Fibroblast of peridontal ligament (primary cell): ENCODE measurements around the gene RCBTB1.
A peak's percentile ranks its signal among the peaks of the same experiment; 100 is the strongest.
"Not testable (repeated sequence)": the region's sequence is repeated elsewhere in the genome, so short reads cannot be mapped to it uniquely, and the experiment has no call there.

ENCODE experiments used
- DNase-seq: peaks from one replicate; pipeline ENCODE4 v3.0.0-alpha.2; 2010; ENCODE audit errors: extremely low read depth

RCBTB1 gene

DNA sequence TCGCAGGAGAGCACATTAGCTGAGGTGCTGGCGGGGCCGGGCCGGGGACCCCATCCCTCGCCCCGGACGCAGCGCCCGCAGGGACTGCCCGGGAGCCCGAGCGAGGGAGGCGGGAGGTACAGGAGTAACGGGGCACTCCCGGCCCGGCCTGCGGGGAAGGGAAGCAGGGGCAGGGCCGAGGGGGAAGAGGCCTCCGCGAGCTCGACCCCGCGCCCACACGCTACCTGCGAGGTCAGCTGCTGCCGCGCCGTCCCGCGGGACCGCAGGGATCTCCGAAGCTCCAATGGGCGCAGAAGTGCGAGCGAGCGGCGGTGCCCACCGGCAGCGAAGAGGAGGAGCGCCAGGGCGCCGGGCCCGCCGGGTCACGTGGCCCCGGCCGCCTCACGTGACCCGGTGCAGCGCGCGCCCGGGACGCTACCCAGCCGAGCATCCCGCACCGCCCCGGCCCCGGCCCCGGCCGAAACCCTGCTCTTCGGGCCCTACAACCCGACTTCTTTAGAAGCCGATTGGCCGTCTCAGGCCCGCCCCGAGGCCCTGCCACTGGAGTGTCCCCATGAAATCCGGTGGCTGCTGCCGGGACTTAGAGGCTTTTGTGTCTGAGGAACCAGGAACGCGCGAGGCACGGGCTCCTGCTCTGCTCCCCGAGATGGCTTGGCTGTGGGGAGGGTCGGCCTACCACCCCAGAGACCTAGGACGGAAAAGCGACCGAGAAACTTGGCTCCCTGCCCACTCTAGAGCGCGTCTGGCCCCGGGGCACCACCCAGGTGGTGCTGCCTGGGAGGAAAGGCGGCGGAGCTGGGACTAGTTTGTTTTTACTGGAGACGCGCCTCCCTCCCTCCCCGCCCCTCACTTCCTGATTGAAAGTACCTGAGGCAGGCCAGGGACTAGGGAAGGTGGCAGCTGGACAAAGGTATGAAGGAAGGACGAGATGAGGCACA is at the start of gene RCBTB1:
TSS of gene RCBTB1 (minus strand) at position 339 of the 938 bp plus-strand sequence. CDS start 18,279 bp downstream, outside the sequence.
- DNase-seq: peak; percentile 34

DNA sequence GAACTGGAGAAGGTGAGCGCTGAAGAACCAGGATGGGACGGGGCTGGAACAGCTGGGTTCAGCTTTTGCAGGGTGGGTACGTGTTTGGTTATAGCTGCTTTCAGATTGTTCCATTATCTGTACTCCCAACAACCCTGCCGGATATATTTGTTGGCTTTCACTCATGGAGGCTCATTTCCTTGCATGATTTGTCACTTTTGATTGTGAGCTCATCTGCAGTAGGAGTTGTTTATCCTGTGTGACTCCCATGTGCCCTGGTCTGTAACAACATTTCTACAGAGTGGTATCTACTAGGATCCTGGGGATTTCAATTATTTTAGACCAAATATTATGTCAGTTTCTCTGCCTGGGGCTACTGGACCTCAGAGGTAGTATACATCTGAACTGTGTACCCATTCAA is 48.4 kb upstream of the RCBTB1 start:
- no peak for DNase-seq

DNA sequence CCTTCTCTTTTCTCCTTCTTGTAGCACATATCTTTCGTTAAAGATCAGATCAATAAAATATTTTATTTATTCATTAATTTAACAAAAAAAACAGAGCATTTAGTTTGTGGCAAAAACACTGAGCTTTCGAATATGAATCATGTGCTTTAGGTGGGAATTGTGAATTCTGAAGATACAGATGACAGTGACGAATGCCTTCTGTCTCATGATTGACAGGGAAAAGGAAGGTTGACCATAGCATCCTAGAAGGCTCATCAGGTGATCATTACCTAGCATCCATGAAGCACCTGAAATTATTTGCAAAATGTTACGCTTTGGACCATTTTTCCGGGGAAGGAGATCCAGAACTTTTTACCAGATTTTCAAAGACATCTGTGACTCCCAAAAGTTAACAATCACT is 46.8 kb upstream of the RCBTB1 start:
- DNase-seq: no peak

DNA sequence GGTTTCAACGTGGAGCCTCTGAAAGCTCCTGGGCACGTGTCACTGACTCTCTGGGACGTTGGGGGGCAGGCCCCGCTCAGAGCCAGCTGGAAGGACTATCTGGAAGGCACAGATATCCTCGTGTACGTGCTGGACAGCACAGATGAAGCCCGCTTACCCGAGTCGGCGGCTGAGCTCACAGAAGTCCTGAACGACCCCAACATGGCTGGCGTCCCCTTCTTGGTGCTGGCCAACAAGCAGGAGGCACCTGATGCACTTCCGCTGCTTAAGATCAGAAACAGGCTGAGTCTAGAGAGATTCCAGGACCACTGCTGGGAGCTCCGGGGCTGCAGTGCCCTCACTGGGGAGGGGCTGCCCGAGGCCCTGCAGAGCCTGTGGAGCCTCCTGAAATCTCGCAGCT is 45.2 kb upstream of the RCBTB1 start:
- DNase-seq: no peak

DNA sequence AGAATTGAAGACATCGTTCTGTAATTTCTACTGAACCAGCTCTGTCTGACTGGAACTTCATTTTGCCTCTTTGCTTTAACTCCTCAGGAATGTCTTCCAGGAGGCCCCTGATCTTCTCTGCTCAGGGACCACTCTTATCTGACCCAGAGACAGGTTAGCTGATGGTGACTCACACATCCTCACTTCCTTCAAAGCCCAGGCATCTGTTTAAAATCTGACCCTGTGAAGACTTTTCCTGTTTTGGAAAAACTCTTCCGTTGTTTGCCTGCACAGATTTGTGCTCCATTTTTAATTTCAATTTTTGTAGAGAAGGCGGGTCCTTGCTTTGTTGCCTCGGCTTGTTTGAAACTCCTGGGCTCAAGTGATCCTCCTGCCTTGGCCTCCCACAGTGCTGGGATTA is 44.6 kb upstream of the RCBTB1 start:
- no peak for DNase-seq

DNA sequence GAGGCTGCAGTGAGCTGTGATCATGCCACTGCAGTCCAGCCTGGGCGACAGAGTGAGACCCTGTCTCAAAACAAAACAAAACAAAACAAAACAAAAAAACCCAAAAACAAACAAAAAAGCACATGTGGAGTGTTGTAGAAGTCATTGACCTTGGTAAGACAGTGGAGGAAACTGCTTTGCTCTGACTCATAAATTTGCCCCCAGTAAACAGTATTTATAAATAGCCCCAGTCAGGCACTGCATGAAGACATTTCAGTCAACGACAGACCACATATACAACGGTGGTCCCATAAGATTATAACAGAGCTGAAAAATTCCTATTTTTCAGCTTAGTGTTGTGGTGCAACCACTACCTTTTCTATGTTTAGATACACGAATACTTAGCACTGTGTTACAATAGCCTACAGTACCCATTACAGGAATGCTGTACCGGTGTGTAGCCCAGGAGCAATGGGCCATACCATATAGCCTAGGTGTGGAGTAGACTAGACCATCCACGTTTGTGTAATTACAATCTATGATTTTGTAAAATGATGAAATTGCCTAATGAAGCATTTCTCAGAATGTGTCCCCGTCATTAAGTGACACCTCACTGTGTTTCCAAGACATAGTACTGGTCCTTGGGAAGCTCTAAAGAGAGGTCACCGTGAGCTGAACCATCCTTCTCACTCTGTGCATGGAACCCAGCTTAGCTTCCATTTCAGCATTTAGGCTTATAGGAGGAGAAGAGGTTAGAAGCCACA is 44.0 kb upstream of the RCBTB1 start:
- no peak for DNase-seq

DNA sequence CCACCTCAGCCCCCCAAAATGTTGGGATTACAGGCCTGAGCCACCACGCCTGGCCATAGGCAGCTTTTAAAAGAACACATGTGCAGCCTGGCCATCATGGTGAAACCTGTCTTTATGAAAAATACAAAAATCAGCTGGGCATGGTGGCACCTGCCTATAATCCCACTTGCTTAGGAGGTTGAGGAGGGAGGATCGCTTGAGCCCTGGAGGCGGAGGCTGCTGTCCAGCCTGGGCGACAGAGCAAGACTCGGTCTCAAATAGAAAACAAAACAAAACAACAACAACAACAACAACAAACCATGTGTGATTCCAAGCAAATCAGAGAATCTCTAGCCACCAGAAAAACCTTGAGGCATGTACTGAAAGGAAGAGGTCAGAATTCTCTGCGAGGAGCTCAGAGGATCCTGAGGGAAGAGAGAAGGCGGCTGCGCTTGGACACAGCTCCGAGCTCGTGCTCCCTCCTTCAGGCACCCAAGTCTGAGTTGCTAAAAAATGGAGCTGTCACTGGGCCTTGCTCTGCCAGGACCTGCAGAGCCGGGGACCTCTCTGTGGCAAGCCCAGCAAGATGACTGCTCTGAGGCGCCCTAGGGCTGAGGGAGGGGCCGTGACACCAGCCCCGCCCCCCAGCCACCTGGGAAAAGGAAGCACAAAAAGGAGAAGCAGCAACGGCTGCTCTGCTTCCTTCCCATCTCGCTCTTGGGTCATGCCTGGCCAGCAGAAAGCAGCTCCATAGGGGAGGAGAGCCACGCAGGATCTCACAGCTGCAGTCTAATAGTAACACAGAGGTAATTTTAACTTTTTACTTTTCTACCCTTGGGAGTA is 42.7 kb upstream of the RCBTB1 start, which contains the start of gene ARL11:
TSS of gene ARL11 (plus strand) at position 677 of the 822 bp plus-strand sequence. CDS start 1,941 bp downstream, outside the sequence.
- no peak for DNase-seq

DNA sequence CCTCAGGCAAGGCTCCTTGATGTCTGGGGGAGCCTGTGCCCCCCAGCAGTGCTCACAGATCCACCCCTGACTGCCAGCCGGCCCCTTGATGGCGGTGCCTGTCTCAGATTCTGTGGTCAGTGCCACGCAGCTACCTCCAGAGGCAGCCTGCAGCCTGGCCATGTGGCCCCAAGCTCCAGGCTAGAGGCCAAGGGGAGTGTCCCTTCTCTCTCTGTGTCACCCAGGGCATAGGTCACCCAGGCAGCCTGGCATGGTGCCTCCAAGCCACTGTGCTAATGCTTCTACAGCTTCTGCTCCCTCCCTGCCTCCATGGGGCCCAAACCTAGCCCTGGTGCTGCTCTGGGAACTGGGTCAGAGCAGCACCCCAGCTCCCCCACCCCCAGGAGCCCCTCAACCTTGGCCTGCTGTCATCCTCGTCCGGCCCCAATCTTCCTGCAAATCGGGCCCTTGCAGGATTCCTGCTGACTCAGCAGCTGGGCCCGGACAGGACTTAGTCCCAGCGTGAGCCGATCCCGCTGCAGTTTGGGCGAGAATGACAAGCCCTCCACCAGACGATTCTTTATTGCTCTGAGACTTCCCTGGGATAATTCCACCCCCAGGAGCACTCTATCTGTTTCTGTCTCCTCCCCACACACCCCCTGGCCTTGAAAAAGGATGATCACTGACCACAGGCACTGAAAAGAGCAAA is 40.2 kb upstream of the RCBTB1 start:
- no peak for DNase-seq

DNA sequence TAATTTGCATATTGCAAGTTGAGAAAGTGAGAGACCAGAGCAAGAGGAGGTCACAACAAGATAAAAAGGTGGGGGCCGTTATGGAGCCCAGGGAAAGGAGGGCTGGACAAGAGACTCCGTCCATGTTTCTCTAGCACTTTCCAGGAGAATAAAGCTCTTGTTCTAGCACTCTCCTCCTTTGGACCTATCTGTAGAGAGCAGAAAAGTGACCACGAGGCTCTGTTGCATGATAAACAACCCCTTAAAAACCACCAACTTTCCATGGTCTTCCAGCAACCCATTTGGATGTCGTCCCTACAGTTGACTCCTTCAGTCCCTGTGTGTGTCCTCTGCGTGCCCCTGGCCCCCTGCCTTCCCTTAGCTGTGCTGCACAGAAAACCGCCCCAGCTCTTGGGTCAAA is 38.9 kb upstream of the RCBTB1 start:
- no peak for DNase-seq

DNA sequence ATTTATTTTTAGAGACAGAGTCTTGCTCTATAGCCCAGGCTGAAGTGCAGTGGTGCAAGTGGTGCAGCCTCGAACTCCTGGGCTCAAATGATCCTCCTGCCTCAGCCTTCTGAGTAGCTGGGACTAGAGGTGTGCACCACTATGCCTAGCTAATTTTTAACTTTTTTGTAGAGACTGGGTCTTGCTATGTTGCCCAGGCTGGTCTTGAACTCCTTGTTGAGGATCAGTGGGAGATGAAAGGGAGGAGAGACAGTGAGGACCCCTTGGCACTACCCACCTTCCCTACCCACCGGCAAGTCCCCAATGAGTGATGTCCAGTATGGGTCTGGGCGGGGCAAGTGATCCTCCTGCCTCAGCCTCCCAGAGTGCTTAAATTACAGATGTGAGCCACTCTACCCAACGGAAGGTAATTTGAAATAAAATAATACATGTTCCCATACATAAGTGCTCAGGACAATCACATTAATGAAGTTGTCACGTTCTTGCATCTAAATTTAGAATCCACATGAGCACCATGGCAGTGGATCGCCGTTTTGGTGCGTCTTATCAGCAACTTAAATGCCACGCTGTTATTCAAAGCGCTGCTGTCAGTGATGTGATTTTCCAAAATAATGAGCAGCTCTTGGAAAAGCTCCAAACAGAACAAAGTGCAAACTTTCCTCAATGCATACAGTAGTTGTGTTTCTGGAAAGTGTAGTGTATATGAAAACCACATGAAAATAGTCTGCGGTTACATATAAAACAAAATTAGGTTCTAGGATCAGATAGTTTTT is 37.0 kb upstream of the RCBTB1 start:
- DNase-seq: no peak

DNA sequence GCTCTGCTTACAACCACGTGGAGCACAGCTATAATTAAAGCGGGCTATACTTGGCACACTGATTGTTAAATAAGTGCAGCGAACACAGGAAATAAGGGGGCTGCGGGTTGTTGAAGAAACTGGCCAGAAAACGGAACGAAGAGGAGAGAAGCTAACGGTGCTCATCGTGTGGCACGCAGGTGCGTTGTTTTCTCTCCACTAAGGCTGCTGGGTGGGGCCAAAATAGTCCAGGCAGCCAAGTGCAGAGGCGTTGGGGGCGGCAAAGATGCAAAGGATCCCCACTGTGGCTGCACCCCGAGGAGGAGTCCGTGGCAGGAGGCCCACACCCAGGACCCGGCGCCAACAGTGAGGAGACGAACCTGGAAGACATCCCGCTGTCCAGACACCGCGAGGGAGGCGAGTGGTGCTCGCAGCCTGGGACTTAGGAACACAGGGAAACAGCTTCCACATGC is 34.8 kb upstream of the RCBTB1 start:
- DNase-seq: no peak

DNA sequence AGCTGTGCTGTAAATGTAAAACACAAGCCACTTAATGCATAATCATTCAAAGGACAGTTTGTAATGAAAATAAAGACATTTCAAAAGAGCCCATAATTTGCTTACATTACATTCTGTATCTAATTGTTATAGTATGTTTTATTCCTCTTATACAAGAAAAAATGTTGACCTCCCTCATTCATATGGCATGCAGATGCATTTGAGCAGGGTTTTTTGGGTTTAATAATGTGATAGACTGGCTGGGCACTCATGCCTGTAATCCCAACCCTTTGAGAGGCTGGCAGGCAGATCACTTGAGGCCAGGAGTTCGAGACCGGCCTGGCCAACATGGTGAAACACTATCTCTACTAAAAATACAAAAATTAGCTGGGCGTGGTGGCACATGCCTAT is 31.3 kb upstream of the RCBTB1 start:
- DNase-seq: peak; percentile 62

DNA sequence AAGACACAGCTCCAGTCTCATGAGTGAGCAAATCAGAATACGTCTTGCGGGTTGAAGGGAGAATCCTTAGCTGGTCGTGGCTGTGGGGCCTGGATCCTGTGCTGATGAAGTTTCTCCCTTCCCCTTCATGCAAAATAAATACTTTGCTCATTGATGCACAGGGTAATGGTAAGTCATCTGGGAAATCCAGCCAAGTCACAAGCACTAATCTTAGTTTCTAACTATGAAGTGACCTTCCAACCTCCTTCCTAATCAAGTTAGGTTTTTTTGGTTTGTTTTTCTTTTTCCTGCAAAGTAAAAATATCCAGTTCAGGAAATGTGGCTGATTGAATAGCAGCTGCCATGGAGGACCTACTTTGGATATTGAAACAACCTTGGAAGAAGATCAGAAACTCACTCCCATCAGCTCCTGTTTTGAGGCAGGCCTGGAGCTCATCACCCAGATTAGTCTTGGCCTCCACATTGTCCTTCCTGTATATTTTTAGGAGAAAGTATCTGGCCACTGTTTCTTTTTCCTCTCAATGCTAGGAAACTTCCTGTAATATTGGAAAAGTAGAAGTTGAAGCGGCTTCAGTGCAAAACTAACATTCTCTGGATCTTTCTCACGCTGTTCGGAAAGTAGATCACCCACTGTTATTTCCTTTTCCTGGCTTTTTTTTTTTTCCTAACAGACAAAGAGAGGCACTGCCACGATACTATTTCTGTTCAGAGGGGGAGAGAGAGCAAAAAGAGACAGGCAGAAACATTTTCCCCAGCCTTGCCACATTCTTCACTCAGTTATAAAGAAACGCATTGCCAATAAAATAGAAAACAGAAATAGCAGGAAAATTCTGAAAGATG is 30.7 kb upstream of the RCBTB1 start:
- peak; percentile 51 for DNase-seq

DNA sequence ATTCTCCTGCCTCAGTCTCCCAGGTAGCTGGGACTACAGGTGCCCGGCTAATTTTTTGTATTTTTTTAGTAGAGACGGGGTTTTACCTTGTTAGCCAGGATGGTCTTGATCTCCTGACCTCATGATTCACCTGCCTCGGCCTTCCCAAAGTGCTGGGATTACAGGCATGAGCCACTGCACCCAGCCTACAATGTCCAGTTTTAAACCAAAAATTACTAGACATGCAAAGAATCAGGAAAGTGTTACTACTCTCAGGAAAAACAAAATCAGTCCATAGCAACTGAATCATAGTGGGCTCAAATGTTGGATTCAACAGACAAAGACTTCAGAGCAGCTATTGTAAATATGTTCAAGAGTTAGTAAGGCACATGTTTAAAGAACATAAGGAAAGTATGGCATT is 26.7 kb upstream of the RCBTB1 start:
- not testable (repeated sequence) for DNase-seq

DNA sequence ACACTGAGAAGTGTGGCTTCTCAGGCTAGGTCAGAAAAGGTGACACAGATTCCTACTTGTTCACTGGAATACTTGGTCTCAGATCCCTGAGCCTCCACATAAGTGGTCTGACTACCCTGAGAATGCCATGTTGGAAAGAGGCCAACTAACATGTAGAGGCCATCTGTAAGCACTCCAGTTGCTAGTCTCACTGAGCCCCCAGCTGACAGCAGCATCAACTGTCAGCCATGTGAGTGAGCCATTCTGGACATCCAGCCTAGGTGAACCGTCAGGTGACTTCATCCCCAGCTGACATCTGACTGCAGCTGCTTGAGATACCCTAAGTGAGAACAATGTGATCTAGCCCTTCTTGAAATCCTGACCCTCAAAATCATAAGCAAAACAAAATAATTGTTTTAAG is 24.8 kb upstream of the RCBTB1 start:
- no peak for DNase-seq

DNA sequence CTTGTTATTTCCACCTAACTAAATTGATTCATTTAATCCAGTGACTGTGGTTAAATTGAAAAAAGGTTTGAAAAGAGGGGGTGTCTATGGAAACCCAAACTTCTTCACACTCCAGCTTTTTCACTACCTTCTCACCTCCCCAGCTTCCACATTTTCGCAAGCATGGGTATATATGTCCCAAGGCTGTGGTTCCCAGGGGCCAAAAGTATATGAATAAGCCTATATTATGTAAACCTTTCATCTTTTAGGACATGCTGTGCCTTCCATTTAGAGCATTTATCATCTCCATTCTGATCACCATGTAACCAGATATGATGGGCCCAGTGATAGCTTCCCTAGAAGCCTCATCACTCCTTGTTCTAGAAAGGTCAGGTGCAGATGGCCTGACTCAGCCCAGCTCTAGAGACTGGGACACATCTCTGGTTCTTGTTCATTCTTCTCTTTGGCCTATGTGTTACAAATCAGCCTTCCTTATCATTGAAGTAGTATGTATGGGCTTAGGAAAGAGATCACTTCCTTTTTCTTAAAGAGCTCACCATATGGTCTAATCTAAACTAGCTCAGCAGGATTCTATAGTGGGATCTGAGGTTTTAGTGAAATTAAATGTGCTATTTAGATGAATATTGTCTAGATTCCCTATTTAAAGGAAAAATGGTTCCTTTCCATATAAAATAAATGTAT is 23.4 kb upstream of the RCBTB1 start:
- DNase-seq: no peak

DNA sequence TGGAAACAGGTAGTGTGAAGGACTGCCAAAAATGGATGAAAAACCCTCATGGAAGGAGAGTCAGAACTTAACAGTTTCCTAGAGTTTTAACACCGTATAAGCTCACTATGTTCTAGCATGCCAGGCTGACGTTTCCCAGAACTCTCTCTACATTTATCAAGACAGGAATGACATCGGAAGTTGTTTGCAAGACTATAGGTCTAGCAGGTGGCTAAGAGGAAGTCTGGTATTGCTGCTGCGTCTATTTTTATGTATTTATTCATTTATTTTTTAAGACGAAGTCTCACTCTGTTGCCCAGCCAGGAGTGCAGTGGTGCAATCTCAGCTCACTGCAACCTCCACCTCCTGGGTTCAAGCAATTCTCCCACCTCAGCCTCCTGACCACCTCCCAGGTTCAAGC is 22.4 kb upstream of the RCBTB1 start:
- no peak for DNase-seq

DNA sequence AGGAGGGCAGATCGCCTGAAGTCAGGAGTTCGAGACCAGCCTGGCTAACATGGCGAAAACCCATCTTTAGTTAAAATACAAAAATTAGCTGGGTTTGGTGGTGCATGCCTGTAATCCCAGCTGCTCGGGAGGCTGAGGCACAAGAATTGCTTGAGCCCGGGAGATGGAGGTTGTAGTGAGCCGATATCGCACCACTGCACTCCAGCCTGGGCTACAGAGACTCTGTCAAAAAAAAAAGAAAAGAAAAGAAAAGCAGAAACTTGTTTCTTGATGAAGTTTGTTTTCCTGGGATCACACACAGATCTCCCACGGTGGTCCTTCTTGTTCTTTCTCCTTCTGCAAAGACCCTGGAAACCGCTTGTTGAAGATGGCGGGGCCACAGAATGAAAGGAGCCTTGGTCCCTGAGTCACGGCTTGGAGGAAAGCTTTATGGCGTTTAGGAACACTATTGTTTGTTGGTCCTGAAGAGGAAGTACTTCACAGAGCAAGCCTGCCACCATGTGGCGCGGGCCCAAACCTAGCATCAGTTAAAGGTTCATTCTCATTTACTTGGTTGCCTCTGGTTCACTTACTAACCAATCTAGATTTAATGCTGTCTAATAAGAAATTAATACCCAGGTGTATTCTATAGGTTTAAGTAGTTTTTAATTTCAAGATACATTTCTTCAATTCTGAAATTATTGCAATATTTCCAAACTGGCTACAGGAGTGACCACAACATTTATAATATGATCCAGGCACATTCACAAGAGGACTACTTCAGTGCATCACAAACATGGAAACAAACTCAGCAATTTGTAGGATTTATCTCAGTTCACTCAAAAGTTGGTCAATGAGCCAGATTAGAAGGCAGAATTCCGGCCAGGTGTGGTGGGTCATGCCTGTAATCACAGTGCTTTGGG is 21.6 kb upstream of the RCBTB1 start:
- DNase-seq: peak; percentile 89
